Measurements from ENCODE around the gene MAN1A1.

Gene MAN1A1

DNA sequence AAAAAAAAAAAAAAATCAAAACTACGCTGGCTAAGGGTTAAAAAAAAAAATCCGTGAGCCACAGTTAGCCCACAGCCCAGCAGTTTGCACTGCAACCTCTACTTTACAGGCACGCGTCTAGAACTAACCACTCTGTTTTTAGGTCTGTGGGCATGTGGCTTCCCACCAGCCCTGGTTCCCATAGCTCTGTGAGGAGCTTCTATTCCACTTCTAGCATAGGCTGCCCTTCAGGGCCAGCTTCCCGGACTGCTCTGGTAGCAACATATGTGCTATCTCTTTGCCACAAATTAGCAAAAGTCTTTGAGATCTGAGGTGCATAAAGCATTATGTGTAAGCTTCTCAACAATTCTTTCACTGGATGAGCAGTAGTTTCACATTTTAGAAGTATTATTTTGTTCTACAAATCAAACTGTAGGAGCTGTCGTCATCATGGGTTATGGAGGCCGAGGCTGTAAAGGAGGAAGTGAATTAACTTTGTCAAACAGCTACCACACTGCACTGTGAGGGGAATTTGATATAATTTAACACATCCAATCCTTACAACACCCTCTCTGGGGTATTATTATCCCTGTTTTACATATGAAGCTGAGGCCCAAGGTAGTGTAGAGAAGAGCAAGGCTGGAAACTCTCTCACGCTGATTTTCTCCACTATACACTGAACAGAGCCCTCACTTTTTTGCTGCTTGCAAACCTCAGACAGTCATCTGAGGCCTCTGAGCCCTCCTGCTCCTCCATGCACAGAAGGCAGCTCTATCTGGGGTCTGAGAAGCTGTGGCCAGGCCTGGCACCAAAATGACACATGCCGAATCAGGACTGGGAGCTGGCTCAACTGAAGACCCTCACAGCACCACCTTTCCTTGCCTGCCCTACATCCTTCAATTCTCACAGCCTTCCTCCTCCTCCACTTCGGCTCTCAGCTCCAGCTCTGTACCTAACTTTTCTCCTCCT is 35.4 kb downstream of the MAN1A1 start:
- Histone ChIP-seq H3K36me3 (ENCODE audit: control insufficient read depth, low read length) (no peaks in the 10 kb centered on the region), H3K4me1 (ENCODE audit: control insufficient read depth, low read length) (peaks cover 5% of the 10 kb centered on the region), H3K4me3 (ENCODE audit: low read length) (no peak overlapping the region), H3K9me2 (replicated peaks; ENCODE audit: control insufficient read depth, low read length) (no peaks in the 10 kb centered on the region), H3K9me3 (ENCODE audit: control insufficient read depth, insufficient read depth, low read length) (no peaks in the 10 kb centered on the region), H3K27ac (ENCODE audit: low read depth, low read length) (no peak overlapping the region), H3K27me3 (ENCODE audit: control insufficient read depth, low read length) (no peaks in the 10 kb centered on the region), H3K4me2 (ENCODE audit: low read length) (no peak overlapping the region; the same call in 1 of the 2 replicates), H3F3A (ENCODE audit: control insufficient read depth, insufficient read depth) (no peaks in the 10 kb centered on the region), H4K20me1 (ENCODE audit: control insufficient read depth, insufficient read depth, low read depth, low read length) (no peaks in the 10 kb centered on the region), H3K79me2 (ENCODE audit: control insufficient read depth, low read length) (no peaks in the 10 kb centered on the region)
- TF ChIP-seq EZH2phosphoT487 (IDR thresholded peaks at IDR 0.05; ENCODE audit: borderline replicate concordance, low read length) = no peak
- TF ChIP-seq, protein P1, sequence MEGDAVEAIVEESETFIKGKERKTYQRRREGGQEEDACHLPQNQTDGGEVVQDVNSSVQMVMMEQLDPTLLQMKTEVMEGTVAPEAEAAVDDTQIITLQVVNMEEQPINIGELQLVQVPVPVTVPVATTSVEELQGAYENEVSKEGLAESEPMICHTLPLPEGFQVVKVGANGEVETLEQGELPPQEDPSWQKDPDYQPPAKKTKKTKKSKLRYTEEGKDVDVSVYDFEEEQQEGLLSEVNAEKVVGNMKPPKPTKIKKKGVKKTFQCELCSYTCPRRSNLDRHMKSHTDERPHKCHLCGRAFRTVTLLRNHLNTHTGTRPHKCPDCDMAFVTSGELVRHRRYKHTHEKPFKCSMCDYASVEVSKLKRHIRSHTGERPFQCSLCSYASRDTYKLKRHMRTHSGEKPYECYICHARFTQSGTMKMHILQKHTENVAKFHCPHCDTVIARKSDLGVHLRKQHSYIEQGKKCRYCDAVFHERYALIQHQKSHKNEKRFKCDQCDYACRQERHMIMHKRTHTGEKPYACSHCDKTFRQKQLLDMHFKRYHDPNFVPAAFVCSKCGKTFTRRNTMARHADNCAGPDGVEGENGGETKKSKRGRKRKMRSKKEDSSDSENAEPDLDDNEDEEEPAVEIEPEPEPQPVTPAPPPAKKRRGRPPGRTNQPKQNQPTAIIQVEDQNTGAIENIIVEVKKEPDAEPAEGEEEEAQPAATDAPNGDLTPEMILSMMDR (IDR thresholded peaks at IDR 0.05; ENCODE audit: low read depth, low read length, poor library complexity, severe bottlenecking) = no peak

DNA sequence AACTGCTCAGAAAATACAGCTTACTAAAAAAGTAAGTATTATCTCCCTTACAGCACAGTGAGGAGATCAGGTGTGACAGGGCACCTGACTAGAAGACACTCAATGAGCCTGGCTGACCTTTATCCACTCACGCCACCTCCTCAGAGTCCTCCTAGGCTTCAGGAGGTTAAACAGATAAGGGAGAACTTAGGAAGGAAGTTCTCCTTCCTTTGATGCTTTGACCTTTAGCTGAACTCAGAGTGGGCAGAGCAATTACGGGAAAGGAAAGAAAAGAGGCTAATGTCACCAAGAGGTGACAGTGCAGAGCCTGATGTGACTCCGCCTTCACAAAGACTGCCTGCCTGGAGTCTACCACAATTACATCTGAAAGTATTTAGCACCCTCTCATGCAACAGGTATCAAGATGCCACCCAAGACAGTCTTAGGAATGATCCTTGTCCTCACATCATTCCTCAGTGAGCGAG is 36.7 kb downstream of the MAN1A1 start:
- H4K20me1 ChIP-seq (ENCODE audit: control insufficient read depth, insufficient read depth, low read depth, low read length) = no peaks in the 10 kb centered on the region
- H3K9me3 ChIP-seq (ENCODE audit: control insufficient read depth, insufficient read depth, low read length) = no peaks in the 10 kb centered on the region
- H3K4me1 ChIP-seq (ENCODE audit: control insufficient read depth, low read length) = peaks cover 5% of the 10 kb centered on the region
- TF ChIP-seq EZH2phosphoT487 (IDR thresholded peaks at IDR 0.05; ENCODE audit: borderline replicate concordance, low read length) = no peak
- TF ChIP-seq, protein P1 (IDR thresholded peaks at IDR 0.05; ENCODE audit: low read depth, low read length, poor library complexity, severe bottlenecking) = no peak
- H3K79me2 ChIP-seq (ENCODE audit: control insufficient read depth, low read length) = no peaks in the 10 kb centered on the region
- H3K4me2 ChIP-seq (ENCODE audit: low read length) = no peak overlapping the region
- no peak overlapping the region for H3K27ac ChIP-seq (ENCODE audit: low read depth, low read length)
- no peaks in the 10 kb centered on the region for H3K9me2 ChIP-seq (replicated peaks; ENCODE audit: control insufficient read depth, low read length)
- no peaks in the 10 kb centered on the region for H3F3A ChIP-seq (ENCODE audit: control insufficient read depth, insufficient read depth)
- H3K27me3 ChIP-seq (ENCODE audit: control insufficient read depth, low read length) = no peaks in the 10 kb centered on the region
- H3K4me3 ChIP-seq (ENCODE audit: low read length) = no peak overlapping the region
- no peaks in the 10 kb centered on the region for H3K36me3 ChIP-seq (ENCODE audit: control insufficient read depth, low read length)

DNA sequence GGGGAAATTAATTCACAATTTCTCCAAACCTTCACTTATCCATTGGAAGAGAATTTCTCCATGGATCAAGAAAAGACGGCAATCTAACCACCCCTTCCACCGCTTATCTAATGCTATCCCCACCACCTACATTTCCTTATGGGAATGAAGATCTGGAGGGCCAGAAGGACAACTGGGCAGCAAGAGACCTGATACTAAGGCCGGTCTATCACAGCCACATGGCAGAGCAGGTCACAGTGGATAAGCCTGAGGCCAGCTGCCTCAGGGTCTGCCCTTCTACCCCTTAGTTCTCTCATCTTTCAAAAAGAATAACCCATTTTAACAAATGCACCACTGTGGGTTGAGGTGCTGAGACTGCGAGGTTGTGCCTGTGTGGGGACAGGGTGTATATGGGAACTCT is 37.1 kb downstream of the MAN1A1 start:
- Histone ChIP-seq H3K27ac (ENCODE audit: low read depth, low read length) (no peak overlapping the region), H3K4me1 (ENCODE audit: control insufficient read depth, low read length) (peaks cover 5% of the 10 kb centered on the region), H3K36me3 (ENCODE audit: control insufficient read depth, low read length) (no peaks in the 10 kb centered on the region), H3K79me2 (ENCODE audit: control insufficient read depth, low read length) (no peaks in the 10 kb centered on the region), H3K4me2 (ENCODE audit: low read length) (no peak overlapping the region), H3K9me2 (replicated peaks; ENCODE audit: control insufficient read depth, low read length) (no peaks in the 10 kb centered on the region), H3K4me3 (ENCODE audit: low read length) (no peak overlapping the region), H3K27me3 (ENCODE audit: control insufficient read depth, low read length) (no peaks in the 10 kb centered on the region), H4K20me1 (ENCODE audit: control insufficient read depth, insufficient read depth, low read depth, low read length) (no peaks in the 10 kb centered on the region), H3K9me3 (ENCODE audit: control insufficient read depth, insufficient read depth, low read length) (no peaks in the 10 kb centered on the region), H3F3A (ENCODE audit: control insufficient read depth, insufficient read depth) (no peaks in the 10 kb centered on the region)
- no peak for TF ChIP-seq EZH2phosphoT487 (IDR thresholded peaks at IDR 0.05; ENCODE audit: borderline replicate concordance, low read length)
- TF ChIP-seq, protein P1 (IDR thresholded peaks at IDR 0.05; ENCODE audit: low read depth, low read length, poor library complexity, severe bottlenecking) = no peak
